Measurements from ENCODE around the gene F10.

The F10 gene

DNA sequence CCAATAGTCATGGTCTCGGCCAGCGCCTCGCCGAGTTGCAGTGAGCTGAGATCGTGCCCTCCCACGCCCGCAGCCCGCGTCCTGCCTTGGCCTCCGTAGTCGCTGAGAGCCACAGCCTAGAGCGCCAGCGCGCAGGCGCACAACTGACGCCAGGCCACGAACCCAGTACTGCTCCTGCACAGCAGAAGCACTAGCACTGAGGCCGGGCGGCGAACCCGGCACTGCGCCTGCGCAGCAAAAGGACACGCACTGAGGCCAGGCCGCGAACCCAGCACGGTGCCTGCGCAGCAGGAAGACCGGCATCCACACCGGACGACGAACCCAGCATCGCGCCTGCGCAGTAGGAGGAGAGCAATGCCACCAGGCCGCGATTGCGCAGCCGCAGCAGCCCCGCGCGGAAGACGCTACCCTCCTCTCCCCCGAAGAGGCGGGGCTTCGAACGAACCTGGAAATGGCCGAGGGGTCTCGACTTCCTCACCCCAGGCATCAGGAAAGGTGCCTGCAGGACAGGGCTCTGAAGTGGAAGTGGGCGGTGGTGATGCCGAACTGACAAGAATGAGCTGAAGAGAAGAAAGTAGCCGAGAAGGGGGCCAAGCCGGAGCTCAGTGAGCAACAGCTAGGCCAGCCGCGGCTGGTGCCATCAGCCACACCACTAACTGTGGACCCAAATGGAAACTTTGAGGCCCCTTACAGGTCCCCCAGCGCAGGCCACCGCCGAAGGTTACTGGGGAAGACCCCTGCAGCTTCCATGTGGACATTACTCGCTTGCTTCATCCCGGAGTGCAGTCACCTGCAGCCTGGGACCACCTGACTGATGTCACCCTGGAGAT is 7.5 kb downstream of the F10 start:
- no peak overlapping the region for H3K4me3 ChIP-seq (ENCODE audit: low read depth, low read length)
- TF ChIP-seq, protein P1, sequence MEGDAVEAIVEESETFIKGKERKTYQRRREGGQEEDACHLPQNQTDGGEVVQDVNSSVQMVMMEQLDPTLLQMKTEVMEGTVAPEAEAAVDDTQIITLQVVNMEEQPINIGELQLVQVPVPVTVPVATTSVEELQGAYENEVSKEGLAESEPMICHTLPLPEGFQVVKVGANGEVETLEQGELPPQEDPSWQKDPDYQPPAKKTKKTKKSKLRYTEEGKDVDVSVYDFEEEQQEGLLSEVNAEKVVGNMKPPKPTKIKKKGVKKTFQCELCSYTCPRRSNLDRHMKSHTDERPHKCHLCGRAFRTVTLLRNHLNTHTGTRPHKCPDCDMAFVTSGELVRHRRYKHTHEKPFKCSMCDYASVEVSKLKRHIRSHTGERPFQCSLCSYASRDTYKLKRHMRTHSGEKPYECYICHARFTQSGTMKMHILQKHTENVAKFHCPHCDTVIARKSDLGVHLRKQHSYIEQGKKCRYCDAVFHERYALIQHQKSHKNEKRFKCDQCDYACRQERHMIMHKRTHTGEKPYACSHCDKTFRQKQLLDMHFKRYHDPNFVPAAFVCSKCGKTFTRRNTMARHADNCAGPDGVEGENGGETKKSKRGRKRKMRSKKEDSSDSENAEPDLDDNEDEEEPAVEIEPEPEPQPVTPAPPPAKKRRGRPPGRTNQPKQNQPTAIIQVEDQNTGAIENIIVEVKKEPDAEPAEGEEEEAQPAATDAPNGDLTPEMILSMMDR (IDR thresholded peaks at IDR 0.05; ENCODE audit: control insufficient read depth, extremely low read depth, insufficient read depth), result no peak
- no peak for DNase-seq (ENCODE audit: low read depth)

DNA sequence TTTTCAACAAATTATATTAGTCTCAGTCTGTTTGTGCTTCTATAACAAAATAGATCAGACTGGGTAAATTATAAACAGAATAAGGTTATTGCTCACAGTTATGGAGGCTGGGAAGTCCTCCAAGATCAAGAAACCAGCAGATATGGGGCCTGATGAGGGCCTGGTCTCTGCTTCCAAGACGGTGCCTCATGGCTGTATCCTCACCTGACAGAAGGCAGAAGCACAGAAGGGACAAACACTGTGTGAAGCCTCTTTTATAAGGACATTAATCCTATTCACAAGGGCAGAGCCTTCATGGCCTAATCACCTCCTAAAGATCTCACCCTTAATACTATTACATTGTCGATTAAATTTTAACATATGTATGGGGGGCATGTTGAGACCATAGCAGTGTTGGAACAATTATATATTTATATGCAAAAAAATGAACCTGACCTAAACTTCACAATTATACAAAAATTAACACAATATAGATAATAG is 12.7 kb downstream of the F10 start:
- no peak for DNase-seq (ENCODE audit: low read depth)
- TF ChIP-seq, protein P1 (IDR thresholded peaks at IDR 0.05; ENCODE audit: control insufficient read depth, extremely low read depth, insufficient read depth), result no peak
- no peak overlapping the region for H3K4me3 ChIP-seq (ENCODE audit: low read depth, low read length)

DNA sequence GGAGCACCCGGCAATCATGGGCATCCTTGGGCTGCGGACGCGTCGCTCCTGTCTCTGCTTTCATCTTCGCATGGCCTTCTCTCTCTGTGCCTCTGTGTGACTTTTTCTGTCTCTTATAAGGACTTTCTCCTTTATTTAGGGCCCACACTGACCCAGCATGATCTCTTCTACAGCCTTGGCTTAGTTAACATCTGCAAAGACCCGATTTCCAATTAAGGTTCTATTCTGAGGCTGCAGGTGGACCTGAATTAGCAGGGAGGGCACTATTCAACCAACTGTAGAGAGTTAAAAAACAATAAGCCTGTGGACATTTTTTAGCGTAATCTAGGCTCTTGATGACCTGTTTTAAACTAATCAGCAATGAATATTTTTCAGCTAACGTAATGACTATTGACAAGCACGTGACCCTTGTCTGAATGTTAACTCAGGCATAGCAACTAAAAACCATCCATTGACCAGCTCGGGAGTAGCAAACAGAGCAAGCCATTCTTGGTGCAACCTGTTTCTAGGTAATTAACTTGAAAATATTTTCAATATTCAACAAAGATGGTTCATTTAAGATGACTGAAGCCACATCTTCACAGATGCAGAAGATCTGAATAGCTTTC is 15.2 kb downstream of the F10 start:
- DNase-seq (ENCODE audit: low read depth), result no peak
- TF ChIP-seq, protein P1 (IDR thresholded peaks at IDR 0.05; ENCODE audit: control insufficient read depth, extremely low read depth, insufficient read depth), result no peak
- H3K4me3 ChIP-seq (ENCODE audit: low read depth, low read length), result no peak overlapping the region

DNA sequence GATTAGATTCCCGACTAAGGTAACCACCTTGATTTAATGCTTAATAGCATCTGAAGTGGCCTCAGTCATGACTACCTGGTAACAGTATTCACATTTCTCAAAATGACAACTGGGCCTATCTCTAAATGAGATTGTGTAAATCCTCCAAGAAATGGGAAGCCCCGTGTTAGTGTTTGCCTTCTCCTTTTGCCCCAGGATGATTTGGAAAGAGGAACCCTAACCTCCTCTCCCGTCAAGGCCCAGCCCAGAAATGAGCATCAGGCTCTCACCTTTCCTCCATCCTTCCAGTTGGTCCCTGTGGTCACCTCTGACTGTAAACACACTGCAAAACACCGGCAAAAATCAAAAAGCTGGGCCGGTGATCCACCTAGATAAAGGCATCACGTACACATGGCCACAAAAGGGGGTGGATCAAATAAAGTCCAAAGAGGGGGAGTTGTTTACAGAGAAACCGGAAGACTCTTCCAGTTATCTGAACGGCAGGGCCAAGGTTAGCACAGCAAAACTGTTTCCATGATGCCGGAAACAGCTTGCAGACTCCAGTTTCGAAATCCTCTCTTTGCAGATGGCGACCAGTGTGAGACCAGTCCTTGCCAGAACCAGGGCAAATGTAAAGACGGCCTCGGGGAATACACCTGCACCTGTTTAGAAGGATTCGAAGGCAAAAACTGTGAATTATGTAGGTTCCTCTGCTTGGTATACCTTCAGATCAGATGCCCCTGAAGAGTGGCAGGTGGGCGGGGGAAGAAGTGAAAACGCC is 16.4 kb downstream of the F10 start:
- no peak for DNase-seq (ENCODE audit: low read depth)
- TF ChIP-seq, protein P1 (IDR thresholded peaks at IDR 0.05; ENCODE audit: control insufficient read depth, extremely low read depth, insufficient read depth), result no peak
- no peak overlapping the region for H3K4me3 ChIP-seq (ENCODE audit: low read depth, low read length)

DNA sequence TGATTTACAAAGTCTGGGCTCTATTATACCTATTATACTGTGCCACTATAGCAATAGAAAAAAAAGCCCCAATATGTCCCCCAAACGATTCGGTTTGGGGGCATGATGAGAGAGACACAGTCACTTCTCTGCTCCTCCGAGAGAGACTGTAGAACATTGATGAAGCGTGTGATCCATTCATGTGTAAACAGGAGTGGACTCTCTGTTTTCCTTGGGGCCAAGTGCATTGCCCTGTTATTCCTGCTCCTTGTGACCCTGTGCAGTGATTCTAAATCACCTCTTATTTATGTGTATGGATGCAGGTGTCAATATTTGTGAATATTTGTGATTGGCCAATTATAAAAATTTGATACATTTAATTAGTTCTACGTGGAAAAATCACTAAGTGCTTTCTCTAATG is 17.0 kb downstream of the F10 start:
- TF ChIP-seq, protein P1 (IDR thresholded peaks at IDR 0.05; ENCODE audit: control insufficient read depth, extremely low read depth, insufficient read depth), result no peak
- DNase-seq (ENCODE audit: low read depth), result no peak
- no peak overlapping the region for H3K4me3 ChIP-seq (ENCODE audit: low read depth, low read length)

DNA sequence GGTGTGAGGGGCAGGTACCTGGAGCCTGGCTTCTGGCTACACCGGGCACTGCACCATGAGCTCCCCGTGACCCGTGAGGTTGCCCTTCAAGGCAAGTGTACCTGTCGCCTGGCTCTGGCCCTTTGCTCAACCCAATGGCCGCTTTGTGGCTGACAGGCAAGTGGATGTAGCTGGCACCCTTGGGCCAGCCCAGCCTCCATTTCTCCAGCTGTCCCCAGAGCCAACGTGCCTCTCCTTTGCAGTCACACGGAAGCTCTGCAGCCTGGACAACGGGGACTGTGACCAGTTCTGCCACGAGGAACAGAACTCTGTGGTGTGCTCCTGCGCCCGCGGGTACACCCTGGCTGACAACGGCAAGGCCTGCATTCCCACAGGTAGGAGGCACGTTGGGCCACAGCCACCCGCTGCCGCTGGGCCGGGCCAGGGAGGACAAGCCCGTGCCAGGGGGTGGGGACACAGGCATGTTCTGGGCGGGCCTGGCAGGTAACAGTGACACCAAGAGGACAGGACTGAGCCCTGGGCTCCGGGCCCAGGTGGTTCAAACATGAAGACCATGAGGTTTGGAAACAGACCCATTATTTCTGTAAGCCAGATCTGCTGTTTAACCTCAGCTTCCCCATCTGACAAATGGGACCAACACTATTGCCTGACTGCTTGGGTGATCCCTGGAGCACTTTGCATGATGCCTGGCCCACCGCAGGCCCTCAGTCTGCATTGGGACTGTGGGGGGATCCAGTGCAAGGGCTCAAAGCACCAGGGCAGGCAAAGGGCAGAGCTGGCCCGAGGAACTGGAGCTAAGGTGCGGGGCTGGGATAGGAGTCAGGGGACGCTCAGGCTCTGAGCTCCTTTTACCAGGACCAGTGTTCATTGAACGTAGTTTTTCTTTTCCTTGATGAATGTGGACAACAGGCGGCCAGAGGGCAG is 18.3 kb downstream of the F10 start:
- no peak overlapping the region for H3K4me3 ChIP-seq (ENCODE audit: low read depth, low read length)
- DNase-seq (ENCODE audit: low read depth), result no peak
- TF ChIP-seq, protein P1 (IDR thresholded peaks at IDR 0.05; ENCODE audit: control insufficient read depth, extremely low read depth, insufficient read depth), result no peak

Data from LNCaP clone FGC (cell line).